Neural crest cell (in vitro differentiated cells): ENCODE measurements around the gene TRPV5. TPM values are rescaled to one million over a fixed set of nuclear protein-coding genes. Genes with fewer than 3 reads are reported as not detected.

Experiments used
- DNase-seq: peaks from one replicate; pipeline ENCODE4 v3.0.0; 2021; ENCODE audit warnings: low read depth, mixed read lengths, low spot score
- H3K27ac Mint-ChIP-seq: one replicate; pipeline ENCODE4 v1.8.0; 2021; ENCODE audit warnings: mild to moderate bottlenecking, mixed read lengths; ENCODE audit not compliant: unreplicated experiment
- H3K27me3 Mint-ChIP-seq: 2 replicates; pipeline ENCODE4 v1.8.0; 2021; ENCODE audit warnings: low read depth, mild to moderate bottlenecking, mixed read lengths
- H3K36me3 Mint-ChIP-seq: 2 replicates; pipeline ENCODE4 v1.8.0; 2021; ENCODE audit warnings: low read depth, mild to moderate bottlenecking, mixed read lengths
- H3K4me1 Mint-ChIP-seq: 2 replicates; pipeline ENCODE4 v1.8.0; 2021; ENCODE audit warnings: mixed read lengths
- H3K4me3 Mint-ChIP-seq: one replicate; pipeline ENCODE4 v1.8.0; 2021; ENCODE audit warnings: mild to moderate bottlenecking, mixed read lengths
- H3K9me3 Mint-ChIP-seq: 2 replicates; pipeline ENCODE4 v1.8.0; 2021; ENCODE audit warnings: mixed read lengths
- total RNA-seq: library from RNA; stranded (reverse); gene quantifications from 2 replicates; pipeline ENCODE4 v1.2.1, GENCODE V29; 2021
- TF ChIP-seq, protein P1 (sequence below): fragments of 200-600 bp; sonication (generic); conservative IDR thresholded peaks from 2 replicates; pipeline ENCODE4 v1.5.0; 2021; ENCODE audit warnings: antibody characterized with exemption, mild to moderate bottlenecking

The TRPV5 gene
- total RNA-seq, 1 donor from 2014 or later, result 0.07 TPM

- Mint-ChIP-seq H3K27ac (no peak overlapping the region), H3K36me3 (peaks cover 2% of the 10 kb centered on the region), H3K27me3 (no peaks in the 10 kb centered on the region), H3K4me1 (no peaks in the 10 kb centered on the region), H3K4me3 (no peak overlapping the region), H3K9me3 (peaks cover 2% of the 10 kb centered on the region)
- no peak for DNase-seq
- TF ChIP-seq, protein P1, sequence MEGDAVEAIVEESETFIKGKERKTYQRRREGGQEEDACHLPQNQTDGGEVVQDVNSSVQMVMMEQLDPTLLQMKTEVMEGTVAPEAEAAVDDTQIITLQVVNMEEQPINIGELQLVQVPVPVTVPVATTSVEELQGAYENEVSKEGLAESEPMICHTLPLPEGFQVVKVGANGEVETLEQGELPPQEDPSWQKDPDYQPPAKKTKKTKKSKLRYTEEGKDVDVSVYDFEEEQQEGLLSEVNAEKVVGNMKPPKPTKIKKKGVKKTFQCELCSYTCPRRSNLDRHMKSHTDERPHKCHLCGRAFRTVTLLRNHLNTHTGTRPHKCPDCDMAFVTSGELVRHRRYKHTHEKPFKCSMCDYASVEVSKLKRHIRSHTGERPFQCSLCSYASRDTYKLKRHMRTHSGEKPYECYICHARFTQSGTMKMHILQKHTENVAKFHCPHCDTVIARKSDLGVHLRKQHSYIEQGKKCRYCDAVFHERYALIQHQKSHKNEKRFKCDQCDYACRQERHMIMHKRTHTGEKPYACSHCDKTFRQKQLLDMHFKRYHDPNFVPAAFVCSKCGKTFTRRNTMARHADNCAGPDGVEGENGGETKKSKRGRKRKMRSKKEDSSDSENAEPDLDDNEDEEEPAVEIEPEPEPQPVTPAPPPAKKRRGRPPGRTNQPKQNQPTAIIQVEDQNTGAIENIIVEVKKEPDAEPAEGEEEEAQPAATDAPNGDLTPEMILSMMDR, result peak; percentile 59
These were observed 60.2 kb downstream of the TRPV5 start for GRCh38 chr7:142873281-142873784.

DNA sequence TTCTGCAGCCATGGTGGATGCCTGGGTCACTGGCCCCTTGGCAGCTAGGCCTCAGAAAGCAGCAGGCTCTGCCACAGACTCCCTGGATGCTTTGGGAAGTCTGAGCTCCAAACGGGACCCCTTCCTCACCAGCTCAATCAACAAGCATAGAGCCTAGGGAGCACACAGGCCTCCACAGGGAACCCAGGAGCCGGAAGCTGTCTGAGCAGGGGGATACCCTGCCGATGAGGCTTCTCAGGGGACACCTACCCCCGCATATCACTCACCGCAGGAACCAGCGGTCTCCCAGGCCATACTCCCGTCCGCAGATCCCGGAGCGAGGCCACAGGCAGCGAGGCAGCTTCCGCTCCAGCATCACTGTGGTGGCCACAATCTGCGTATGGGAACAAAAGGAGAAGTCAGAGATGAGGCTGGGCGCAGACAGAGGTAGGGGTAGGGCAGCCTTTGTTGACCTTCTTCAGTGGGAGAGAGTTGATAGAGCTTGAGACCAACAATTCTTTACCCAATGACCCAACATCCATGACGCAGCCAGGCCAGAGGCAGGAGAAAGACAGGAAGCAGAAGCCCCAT, 61.4 kb downstream of the TRPV5 start:
- no peak for DNase-seq
- TF ChIP-seq, protein P1, result no peak
- Mint-ChIP-seq H3K27me3 (no peaks in the 10 kb centered on the region), H3K4me1 (no peaks in the 10 kb centered on the region), H3K27ac (peak overlapping the region; percentile 35), H3K4me3 (no peak overlapping the region), H3K36me3 (peaks cover 2% of the 10 kb centered on the region), H3K9me3 (peaks cover 2% of the 10 kb centered on the region)

GRCh38 chr7:142871260-142872105, 62.1 kb downstream of the TRPV5 start:
- Mint-ChIP-seq H3K4me3 (no peak overlapping the region), H3K27me3 (no peaks in the 10 kb centered on the region), H3K4me1 (no peaks in the 10 kb centered on the region), H3K9me3 (peaks cover 2% of the 10 kb centered on the region), H3K27ac (peak overlapping the region; percentile 27), H3K36me3 (peaks cover 2% of the 10 kb centered on the region)
- no peak for DNase-seq
- TF ChIP-seq, protein P1, result no peak

- no peaks in the 10 kb centered on the region for H3K4me1 Mint-ChIP-seq
- peaks cover 2% of the 10 kb centered on the region for H3K36me3 Mint-ChIP-seq
- peaks cover 2% of the 10 kb centered on the region for H3K9me3 Mint-ChIP-seq
These were observed 62.8 kb downstream of the TRPV5 start for GRCh38 chr7:142870566-142871259.

GRCh38 chr7:142870147-142870559, 63.4 kb downstream of the TRPV5 start:
- Mint-ChIP-seq H3K27ac (no peak overlapping the region), H3K36me3 (peaks cover 2% of the 10 kb centered on the region), H3K4me1 (no peaks in the 10 kb centered on the region), H3K4me3 (no peak overlapping the region), H3K9me3 (peaks cover 2% of the 10 kb centered on the region), H3K27me3 (no peaks in the 10 kb centered on the region)
- TF ChIP-seq, protein P1, result no peak
- DNase-seq, result no peak

More at GRCh38 chr7:142870566-142871259, 62.8 kb downstream of the TRPV5 start:
- Mint-ChIP-seq H3K27me3 (no peaks in the 10 kb centered on the region), H3K4me3 (no peak overlapping the region), H3K27ac (no peak overlapping the region)
- TF ChIP-seq, protein P1, result no peak
- DNase-seq, result no peak
